Measurements from ENCODE around the gene SLA2. TPM values are rescaled to one million over a fixed set of nuclear protein-coding genes. Genes with fewer than 3 reads are reported as not detected.

SLA2 gene
- total RNA-seq, 1 donor: not detected

DNA sequence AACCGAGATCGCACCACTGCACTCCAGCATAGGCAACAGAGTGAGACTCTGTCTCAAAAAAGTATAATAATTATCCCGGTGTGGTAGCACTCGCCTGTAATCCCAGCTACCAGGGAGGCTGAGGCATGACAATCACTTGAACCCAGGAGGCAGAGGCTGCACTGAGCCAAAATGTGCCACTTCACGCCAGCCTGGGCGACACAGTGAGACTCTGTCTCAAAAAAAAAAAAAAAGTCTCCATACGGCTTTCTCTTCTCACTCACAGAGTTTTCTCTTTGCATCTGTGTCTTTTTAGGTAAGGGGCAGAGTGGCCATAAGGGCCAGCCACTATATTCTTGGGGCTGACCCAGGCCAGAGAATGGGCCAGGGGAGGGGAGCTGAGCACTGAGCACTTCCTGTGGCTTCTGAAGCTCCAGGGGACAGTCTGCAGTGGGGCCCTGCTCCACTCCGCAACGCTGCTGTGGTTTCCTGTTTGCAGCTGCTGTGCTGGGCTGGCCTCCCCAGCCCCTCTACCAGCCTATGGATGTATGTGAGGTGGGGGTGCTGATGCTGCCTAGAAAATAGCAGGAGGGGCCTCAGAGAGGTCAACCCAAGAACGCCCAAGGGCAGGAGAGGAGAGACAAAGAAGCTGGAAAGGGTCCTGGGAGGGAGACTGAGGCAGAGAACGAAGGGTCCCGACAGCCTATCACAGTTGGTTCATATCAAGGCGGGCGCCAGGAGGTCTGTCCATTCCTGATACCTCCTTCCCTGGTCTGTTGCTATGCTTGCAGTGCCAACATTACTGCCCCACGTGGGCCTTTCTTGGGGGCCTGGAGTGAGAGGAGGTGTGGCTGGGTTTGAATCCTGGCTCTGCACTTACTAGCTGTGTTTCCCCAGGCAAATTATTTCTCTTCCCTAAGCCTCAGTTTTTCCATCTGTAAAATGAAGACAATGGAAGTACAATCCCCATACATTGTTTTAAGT lies 16.0 kb downstream of the SLA2 start:
- H3K4me3 ChIP-seq (ENCODE audit: low read depth, low read length): no peak overlapping the region
- no peak for TF ChIP-seq CTCF (IDR thresholded peaks at IDR 0.05; ENCODE audit: insufficient read depth, low read depth, low read length)
- no peak for DNase-seq (ENCODE audit: low read depth)

DNA sequence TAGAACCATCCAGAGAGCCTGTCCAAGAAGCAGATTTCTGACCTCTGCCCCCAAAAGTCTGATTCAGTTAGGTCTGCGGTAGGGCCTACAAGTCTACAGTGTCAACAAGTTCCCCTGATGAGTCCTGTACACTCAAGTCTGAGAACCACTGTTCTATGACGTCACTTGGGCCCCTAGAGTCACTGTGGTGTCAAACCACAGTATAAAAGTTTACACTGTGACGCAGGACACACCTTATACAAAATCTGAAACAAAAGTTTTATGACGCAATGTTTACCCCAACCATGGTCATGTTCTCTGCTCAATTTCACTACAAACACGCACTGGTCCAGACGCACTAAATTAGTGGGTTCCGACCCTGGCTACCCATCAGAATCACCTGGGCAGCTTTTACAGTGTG lies 17.9 kb downstream of the SLA2 start:
- no peak for TF ChIP-seq CTCF (IDR thresholded peaks at IDR 0.05; ENCODE audit: insufficient read depth, low read depth, low read length)
- H3K4me3 ChIP-seq (ENCODE audit: low read depth, low read length): no peak overlapping the region
- no peak for DNase-seq (ENCODE audit: low read depth)

DNA sequence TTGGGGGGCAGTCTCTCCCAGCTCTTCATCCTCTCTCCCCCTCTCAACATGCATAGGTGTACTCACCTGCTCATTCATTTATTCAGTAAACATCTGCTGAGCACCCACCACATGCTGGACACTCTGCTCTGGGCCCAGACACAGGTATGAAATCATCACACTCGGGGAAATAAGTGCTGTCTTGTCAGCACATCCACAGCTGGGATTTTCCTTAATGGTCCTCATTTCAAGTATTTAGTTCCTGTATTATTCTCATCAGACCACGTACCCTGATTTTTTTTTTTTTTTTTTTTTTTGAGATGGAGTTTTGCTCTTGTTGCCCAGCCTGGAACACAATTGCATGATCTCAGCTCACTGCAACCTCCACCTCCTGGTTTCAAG lies 21.1 kb downstream of the SLA2 start:
- H3K4me3 ChIP-seq (ENCODE audit: low read depth, low read length): no peak overlapping the region
- no peak for DNase-seq (ENCODE audit: low read depth)
- TF ChIP-seq CTCF (IDR thresholded peaks at IDR 0.05; ENCODE audit: insufficient read depth, low read depth, low read length): no peak

GRCh38 chr20:36624068-36624943 lies 21.7 kb downstream of the SLA2 start:
- DNase-seq (ENCODE audit: low read depth): no peak
- no peak for TF ChIP-seq CTCF (IDR thresholded peaks at IDR 0.05; ENCODE audit: insufficient read depth, low read depth, low read length)
- no peak overlapping the region for H3K4me3 ChIP-seq (ENCODE audit: low read depth, low read length)

- DNase-seq (ENCODE audit: low read depth): no peak
- TF ChIP-seq CTCF (IDR thresholded peaks at IDR 0.05; ENCODE audit: insufficient read depth, low read depth, low read length): no peak
- H3K4me3 ChIP-seq (ENCODE audit: low read depth, low read length): no peak overlapping the region
These were observed 22.6 kb downstream of the SLA2 start for GRCh38 chr20:36623444-36623843.

DNA sequence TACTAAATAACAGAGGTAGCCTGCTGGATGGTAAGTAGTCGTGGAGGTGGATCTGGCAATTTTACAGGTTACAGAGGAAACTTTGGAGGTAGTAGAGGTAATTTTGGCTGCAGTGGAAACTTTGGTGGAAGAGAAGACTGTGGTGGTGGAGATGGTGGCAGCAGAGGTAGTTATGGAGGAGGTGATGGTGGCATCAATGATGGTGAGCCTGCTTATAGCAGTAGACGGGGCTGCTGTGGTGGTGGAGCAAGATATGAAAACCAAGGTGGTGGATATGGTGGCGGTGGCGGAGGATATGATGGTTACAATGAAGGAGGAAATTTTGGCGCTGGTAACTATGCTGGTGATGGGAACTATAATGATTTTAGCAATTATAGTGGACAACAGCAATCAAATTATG lies 25.1 kb downstream of the SLA2 start:
- no peak overlapping the region for H3K4me3 ChIP-seq (ENCODE audit: low read depth, low read length)
- no peak for TF ChIP-seq CTCF (IDR thresholded peaks at IDR 0.05; ENCODE audit: insufficient read depth, low read depth, low read length)
- no peak for DNase-seq (ENCODE audit: low read depth)
